SK-N-SH treated with all-trans-retinoic acid at 6 μM for 48 hours (cell line): ENCODE data around the gene TTC23L.

ENCODE experiments used
- ARNTL ChIP-seq: fragments of 450-650 bp; formaldehyde crosslinking; IDR thresholded peaks from 2 replicates; pipeline ENCODE4 v1.5.0; 2020; ENCODE audit warnings: low read depth, mild to moderate bottlenecking, moderate library complexity, borderline replicate concordance
- BACH2 ChIP-seq: fragments of 250-450 bp; sonication (Bioruptor Pico); IDR thresholded peaks from 2 replicates; pipeline ENCODE4 v1.9.0; 2021; ENCODE audit warnings: mild to moderate bottlenecking, borderline replicate concordance
- CSDC2 ChIP-seq: fragments of 250-450 bp; sonication (Bioruptor Pico); IDR thresholded peaks from 2 replicates; pipeline ENCODE4 v1.5.0; 2020; ENCODE audit warnings: mild to moderate bottlenecking, moderate library complexity
- ESRRG ChIP-seq: fragments of 250-450 bp; sonication (Bioruptor Pico); IDR thresholded peaks from 2 replicates; pipeline ENCODE4 v1.6.1; 2021; ENCODE audit warnings: mild to moderate bottlenecking
- GLIS3 ChIP-seq: fragments of 250-450 bp; sonication (Bioruptor Pico); IDR thresholded peaks from 2 replicates; pipeline ENCODE4 v1.5.0; 2020; ENCODE audit warnings: mild to moderate bottlenecking, moderate library complexity
- ISL1 ChIP-seq: fragments of 250-450 bp; sonication (Bioruptor Pico); IDR thresholded peaks from 2 replicates; pipeline ENCODE4 v2.1.2; 2022; ENCODE audit warnings: mild to moderate bottlenecking, moderate library complexity
- OSR1 ChIP-seq: fragments of 250-450 bp; sonication (Bioruptor Pico); IDR thresholded peaks from 2 replicates; pipeline ENCODE4 v1.8.0; 2022; ENCODE audit warnings: moderate library complexity, mild to moderate bottlenecking, inconsistent platforms
- PATZ1 ChIP-seq: fragments of 250-450 bp; sonication (Bioruptor Pico); IDR thresholded peaks from 2 replicates; pipeline ENCODE4 v1.8.0; 2020; ENCODE audit warnings: mild to moderate bottlenecking, moderate library complexity, borderline replicate concordance
- RARB ChIP-seq: fragments of 250-450 bp; sonication (Bioruptor Pico); IDR thresholded peaks from 2 replicates; pipeline ENCODE4 v1.8.0; 2021; ENCODE audit warnings: mild to moderate bottlenecking, moderate library complexity
- TCF4 ChIP-seq: fragments of 250-450 bp; sonication (Bioruptor Pico); IDR thresholded peaks from 2 replicates; pipeline ENCODE4 v1.8.0; 2021; ENCODE audit warnings: mild to moderate bottlenecking, moderate library complexity, borderline replicate concordance
- TSHZ2 ChIP-seq: fragments of 250-450 bp; sonication (Bioruptor Pico); IDR thresholded peaks from 2 replicates; pipeline ENCODE4 v1.5.0; 2020; ENCODE audit warnings: mild to moderate bottlenecking, moderate library complexity
- ZC3H10 ChIP-seq: fragments of 250-450 bp; sonication (Bioruptor Pico); IDR thresholded peaks from 2 replicates; pipeline ENCODE4 v1.5.1; 2021; ENCODE audit warnings: mild to moderate bottlenecking, moderate library complexity
- ZFP30 ChIP-seq: fragments of 450-650 bp; formaldehyde crosslinking; IDR thresholded peaks from 2 replicates; pipeline ENCODE4 v1.5.0; 2022; ENCODE audit warnings: mild to moderate bottlenecking, moderate library complexity

GRCh38 chr5:34891981-34892380 is 53.0 kb downstream of the TTC23L start:
- TF ChIP-seq ISL1 (no peak), RARB (CRISPR knock-in tag) (no peak), PATZ1 (CRISPR knock-in tag) (no peak), GLIS3 (CRISPR knock-in tag) (no peak), ZC3H10 (no peak), ARNTL (CRISPR knock-in tag) (no peak), BACH2 (CRISPR knock-in tag) (no peak), CSDC2 (CRISPR knock-in tag) (no peak), TSHZ2 (CRISPR knock-in tag) (no peak), ESRRG (CRISPR knock-in tag) (no peak), ZFP30 (no peak), OSR1 (CRISPR knock-in tag) (no peak), TCF4 (no peak)
